ENCODE measurements around the gene ACADVL.
"Not testable (repeated sequence)": the region's sequence is repeated elsewhere in the genome, so short reads cannot be mapped to it uniquely, and the experiment has no call there.

The ACADVL gene

GRCh38 chr17:7235693-7236665, 16.2 kb downstream of the ACADVL start:
- no peak for DNase-seq

GRCh38 chr17:7236808-7237207, 17.1 kb downstream of the ACADVL start:
- no peak for DNase-seq

- DNase-seq = no peak
Measured at GRCh38 chr17:7237266-7237760, 17.6 kb downstream of the ACADVL start.

GRCh38 chr17:7237761-7238419, 18.2 kb downstream of the ACADVL start:
- peak; percentile 90 for DNase-seq

DNA sequence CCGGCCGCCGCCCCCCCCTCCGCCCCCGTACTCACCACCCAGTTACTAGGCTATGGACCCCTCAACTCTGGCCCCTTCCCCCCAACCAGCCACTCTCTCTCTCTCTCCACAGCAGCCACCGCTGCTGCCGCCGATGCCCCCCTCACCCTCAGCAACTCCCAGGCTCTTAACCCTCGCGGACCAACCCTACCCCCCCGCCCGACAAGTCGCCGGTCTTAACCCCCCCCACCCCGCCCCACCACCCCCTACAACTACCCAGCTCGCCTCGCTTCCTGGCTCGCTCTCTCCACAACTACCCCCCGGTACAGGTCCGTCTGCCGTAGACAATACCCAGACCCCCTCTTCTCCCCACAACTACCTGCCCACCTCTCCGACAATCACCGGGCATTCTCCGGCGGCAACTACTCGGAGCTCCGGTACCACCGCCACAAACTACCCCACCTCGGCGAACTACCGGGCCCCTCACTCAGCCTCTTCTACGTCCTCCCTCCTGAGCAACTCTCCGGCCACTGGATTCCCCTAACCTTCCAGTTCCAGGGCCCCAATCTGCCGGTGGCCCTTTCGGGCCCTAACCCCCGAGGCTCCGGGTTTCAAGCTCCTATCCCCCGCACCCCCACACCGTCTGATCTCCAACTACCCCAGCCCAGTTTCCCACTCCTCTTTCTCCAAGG, 18.8 kb downstream of the ACADVL start:
- DNase-seq = peak; percentile 58

- peak; percentile 99 for DNase-seq
Measured at GRCh38 chr17:7239091-7240027, 19.6 kb downstream of the ACADVL start, which contains the start of gene PHF23. TSS of gene PHF23 (minus strand) at chr17:7239457. CDS start at chr17:7239279, 178 bp downstream.

- no peak for DNase-seq
Measured at GRCh38 chr17:7240375-7240774, 20.6 kb downstream of the ACADVL start.

- no peak for DNase-seq
Measured at GRCh38 chr17:7241090-7241733, 21.5 kb downstream of the ACADVL start.

DNA sequence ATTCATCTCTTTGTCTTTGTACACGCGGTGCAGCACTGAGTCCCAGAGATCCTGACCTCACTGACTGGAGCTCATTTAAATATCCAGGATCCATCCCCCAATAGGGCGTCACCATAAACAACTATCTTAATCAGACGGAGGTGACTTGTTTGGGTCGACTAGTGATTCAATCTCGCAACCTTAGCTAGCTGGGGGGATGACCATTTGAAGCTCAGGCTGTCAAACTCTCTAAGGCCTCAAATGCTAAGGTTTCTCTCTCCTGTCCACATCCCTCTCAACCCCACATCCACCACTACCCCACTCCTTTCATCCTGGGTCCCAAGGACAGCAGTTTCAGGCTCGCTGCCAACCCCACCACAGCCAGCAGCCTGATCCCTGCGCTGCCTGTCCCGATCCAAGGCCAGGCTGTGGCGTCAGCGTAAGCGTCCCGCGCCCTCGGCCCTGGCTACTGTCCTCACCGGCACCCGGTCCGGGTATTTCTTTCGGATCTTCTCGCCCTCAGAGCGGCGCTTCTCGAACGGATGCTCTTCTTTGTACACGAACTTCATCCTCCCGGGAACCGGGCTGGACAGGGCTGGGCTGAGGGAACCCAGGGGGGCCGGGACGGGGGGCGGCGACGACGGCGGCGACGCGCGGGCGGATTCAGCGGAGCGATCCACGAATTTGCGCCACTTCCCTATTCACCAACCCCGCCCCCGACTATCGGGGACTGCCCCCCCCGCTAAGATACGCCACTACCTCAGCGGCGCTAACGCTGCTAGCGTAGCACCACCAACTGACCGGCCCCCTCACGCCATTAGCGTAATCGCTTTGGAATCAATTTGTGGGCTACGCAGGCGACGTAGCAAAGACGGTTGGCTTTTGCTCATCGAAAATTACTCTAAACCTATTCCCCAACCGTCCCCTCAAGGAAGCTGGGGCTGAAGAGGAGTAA, 22.3 kb downstream of the ACADVL start, which contains the start of gene GABARAP:
Gene GABARAP, minus strand, starts transcription at position 667 of the 934 bp plus-strand sequence. Its CDS starts 119 bp downstream, at position 548.
- peak; percentile 94 for DNase-seq

- DNase-seq = peak; percentile 94
Measured at GRCh38 chr17:7242717-7243452, 23.1 kb downstream of the ACADVL start.

DNA sequence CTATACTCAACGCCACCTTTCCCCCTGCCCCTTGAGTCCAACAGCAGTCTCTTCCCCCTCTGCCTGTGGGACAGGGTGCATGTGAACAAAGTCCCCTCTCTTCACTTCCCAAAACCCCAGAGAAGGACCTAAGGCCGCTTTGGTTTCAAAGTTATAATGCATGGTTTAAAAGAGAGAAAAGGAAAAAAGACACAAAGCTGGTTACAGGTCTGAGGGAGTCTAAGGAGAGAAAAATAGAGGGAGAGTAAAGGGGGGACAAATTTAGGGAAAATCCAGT, 23.7 kb downstream of the ACADVL start:
- DNase-seq = no peak

- DNase-seq = not testable (repeated sequence)
Measured at GRCh38 chr17:7243838-7244237, 24.1 kb downstream of the ACADVL start.

- DNase-seq = no peak
Measured at GRCh38 chr17:7246779-7247178, 27.0 kb downstream of the ACADVL start.

DNA sequence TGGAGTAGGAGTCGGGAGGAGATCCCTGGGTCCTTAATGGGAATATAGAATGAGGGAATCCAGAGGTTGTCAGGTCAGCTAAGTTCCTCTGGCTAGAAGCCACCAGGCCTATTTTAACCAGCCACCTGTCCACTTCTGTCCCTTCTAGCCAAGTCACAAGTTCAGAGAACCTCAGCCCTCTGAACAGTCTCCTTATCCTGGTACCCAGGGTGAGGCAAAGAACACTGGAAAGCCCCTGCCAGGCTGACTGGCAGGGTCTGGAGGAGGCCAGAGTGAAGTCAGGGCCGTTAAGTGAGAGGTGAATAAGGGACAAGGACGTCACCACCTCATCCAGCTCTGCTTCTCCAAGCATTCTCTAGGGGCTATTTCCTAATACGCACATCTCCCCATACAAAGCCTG, 29.1 kb downstream of the ACADVL start:
- no peak for DNase-seq

DNA sequence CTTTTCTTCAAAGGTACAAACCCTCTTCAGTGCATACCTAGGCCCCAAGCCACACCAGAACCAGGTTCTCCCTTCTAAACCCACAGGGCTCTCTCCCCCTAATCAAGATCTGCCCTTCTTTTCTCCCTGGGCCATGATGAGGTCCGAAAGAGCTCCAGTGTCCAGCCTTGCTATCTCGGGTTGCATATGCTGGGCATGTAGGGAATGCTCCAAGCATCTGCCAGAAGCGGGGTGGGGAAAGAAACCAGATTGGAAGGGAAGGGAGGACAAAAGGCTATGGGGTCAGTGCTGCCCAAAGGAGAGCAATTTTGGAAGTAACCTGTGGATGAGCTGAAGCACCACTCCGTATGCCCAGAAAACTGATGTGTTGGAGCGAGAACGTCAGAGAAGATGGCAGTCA, 29.5 kb downstream of the ACADVL start:
- DNase-seq = no peak

DNA sequence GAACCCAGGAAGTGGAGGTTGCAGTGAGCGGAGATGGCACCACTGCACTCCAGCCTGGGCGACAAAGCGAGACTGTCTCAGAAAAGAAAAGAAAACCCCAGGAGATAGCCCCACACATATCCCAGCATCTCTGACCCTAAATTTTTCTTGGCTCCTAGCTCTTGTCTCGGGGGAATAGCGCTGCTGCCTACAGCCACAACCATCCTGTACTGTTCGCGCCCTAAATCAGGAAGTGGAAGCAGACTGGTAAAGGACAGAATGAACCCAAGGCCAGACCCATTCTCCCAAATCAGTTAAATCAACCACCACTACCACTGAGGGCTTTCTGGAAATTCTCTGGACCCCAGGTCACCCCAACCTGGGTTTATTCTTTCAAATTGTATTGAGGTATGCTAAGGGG, 30.1 kb downstream of the ACADVL start:
- no peak for DNase-seq

- DNase-seq = peak; percentile 73
Measured at GRCh38 chr17:7250695-7251627, 31.2 kb downstream of the ACADVL start.

DNA sequence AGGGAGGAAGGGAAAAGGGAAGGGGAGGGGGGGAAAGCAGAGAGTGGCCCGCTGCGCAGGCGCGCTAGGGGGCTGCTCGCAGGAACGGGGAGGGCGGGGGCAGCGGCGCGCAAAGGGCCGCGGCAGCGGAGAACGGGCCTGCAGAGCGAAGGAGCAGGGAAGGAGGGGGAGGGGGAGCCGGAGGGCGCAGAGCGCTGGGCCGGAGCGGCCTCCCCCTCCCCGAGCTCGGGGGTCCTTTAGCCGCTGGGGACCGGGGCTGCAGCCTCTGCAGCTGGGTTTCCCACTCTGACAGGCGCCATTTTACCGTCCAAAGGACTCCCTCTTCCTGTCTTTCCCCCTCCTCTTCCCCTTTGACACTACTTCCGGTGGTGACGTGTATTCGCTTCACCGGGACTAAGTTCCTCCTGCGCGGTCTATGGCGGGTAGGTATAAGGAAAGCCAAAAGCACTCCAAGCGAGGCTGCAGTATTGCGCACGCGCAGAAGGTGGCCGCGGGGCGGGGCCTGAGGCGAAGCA, 32.0 kb downstream of the ACADVL start, which contains the start of gene CTDNEP1:
Gene CTDNEP1, minus strand, starts transcription at position 74 of the 515 bp plus-strand sequence. CDS start 438 bp downstream, outside the sequence.
- DNase-seq = peak; percentile 98

All from CD4-positive, alpha-beta T cell treated with Interleukin-12 subunit alpha and Interleukin-12 subunit beta, for 1 hour (primary cell).